Memory B cell (primary cell): ENCODE data around the gene DKK1.
"Not testable (repeated sequence)": the region's sequence is repeated elsewhere in the genome, so short reads cannot be mapped to it uniquely, and the experiment has no call there.

ENCODE experiments used
- ATAC-seq: fragments of 150-1000 bp; cut with Tn5 transposase; 2 replicates; pipeline ENCODE4 v1.10.0; 2021; ENCODE audit warnings: low read depth, mild to moderate bottlenecking, moderate library complexity
- DNase-seq, 2 donors: peaks; one replicate each; pipeline ENCODE4 v3.0.0; 2022; ENCODE audit warnings: low spot score in 2 of 2
- H3K27ac Mint-ChIP-seq: one replicate; pipeline ENCODE4 v1.8.0; 2022; ENCODE audit warnings: mild to moderate bottlenecking, moderate library complexity, mixed read lengths
- H3K27me3 Mint-ChIP-seq: one replicate; pipeline ENCODE4 v1.8.0; 2022; ENCODE audit warnings: mixed read lengths
- H3K36me3 Mint-ChIP-seq: one replicate; pipeline ENCODE4 v1.8.0; 2022; ENCODE audit warnings: mild to moderate bottlenecking, mixed read lengths
- H3K4me1 Mint-ChIP-seq: one replicate; pipeline ENCODE4 v1.8.0; 2022; ENCODE audit warnings: mixed read lengths
- H3K4me3 Mint-ChIP-seq: one replicate; pipeline ENCODE4 v1.8.0; 2022; ENCODE audit warnings: mild to moderate bottlenecking, moderate library complexity, mixed read lengths
- H3K9me3 Mint-ChIP-seq: one replicate; pipeline ENCODE4 v1.8.0; 2022; ENCODE audit warnings: mixed read lengths

The DKK1 gene

DNA sequence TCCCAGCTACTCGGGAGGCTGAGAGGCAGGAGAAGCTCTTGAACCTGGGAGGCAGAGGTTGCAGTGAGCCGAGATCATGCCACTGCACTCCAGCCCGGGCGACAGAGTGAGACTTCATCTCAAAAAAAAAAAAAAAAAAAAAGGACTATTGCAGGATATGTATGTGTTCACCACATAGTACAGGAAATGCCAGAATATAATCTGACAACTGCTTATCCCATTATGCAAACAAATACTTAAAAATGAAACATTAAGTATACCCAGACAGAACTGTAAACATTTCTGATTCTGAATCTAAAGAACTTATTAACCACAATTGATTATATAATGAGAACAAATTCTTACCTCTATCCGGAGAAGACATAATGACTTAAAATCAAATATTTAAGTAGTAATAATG lies 18.7 kb downstream of the DKK1 start:
- H3K36me3 Mint-ChIP-seq: no peaks in the 10 kb centered on the region
- H3K27ac Mint-ChIP-seq: no peak overlapping the region
- H3K9me3 Mint-ChIP-seq: no peaks in the 10 kb centered on the region
- H3K4me3 Mint-ChIP-seq: no peak overlapping the region
- ATAC-seq: no peak
- H3K27me3 Mint-ChIP-seq: no peaks in the 10 kb centered on the region
- no peak for DNase-seq
- H3K4me1 Mint-ChIP-seq: no peaks in the 10 kb centered on the region

GRCh38 chr10:52334595-52334994 lies 20.5 kb downstream of the DKK1 start:
- no peak overlapping the region for H3K27ac Mint-ChIP-seq
- H3K36me3 Mint-ChIP-seq: no peaks in the 10 kb centered on the region
- no peaks in the 10 kb centered on the region for H3K9me3 Mint-ChIP-seq
- H3K27me3 Mint-ChIP-seq: no peaks in the 10 kb centered on the region
- H3K4me3 Mint-ChIP-seq: no peak overlapping the region
- no peaks in the 10 kb centered on the region for H3K4me1 Mint-ChIP-seq
- no peak for DNase-seq
- ATAC-seq: no peak

- Mint-ChIP-seq H3K36me3 (no peaks in the 10 kb centered on the region), H3K4me3 (no peak overlapping the region), H3K27ac (no peak overlapping the region), H3K9me3 (no peaks in the 10 kb centered on the region), H3K27me3 (no peaks in the 10 kb centered on the region), H3K4me1 (no peaks in the 10 kb centered on the region)
- DNase-seq: no peak
- ATAC-seq: no peak
These were observed 21.6 kb downstream of the DKK1 start for GRCh38 chr10:52335665-52336064.

DNA sequence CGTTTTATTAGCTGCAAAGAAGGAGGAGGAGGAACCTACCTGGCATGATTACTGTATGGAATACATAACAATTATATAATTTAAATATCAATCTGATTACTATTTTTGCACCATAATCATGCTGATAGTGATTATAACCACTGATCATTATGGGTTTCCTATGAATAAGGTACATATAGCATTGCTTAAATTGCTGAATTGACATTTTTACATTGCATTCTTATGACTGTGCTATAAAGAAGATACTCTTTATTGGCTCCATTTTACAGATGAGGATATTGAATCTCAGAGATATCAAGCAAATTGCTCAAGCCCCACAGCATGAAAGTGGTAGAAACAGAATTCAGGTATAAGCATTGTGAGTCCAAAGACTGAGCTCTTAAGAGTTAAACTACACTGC lies 23.1 kb downstream of the DKK1 start:
- H3K9me3 Mint-ChIP-seq: no peaks in the 10 kb centered on the region
- DNase-seq: no peak
- H3K27ac Mint-ChIP-seq: no peak overlapping the region
- no peak overlapping the region for H3K4me3 Mint-ChIP-seq
- no peak for ATAC-seq
- H3K36me3 Mint-ChIP-seq: no peaks in the 10 kb centered on the region
- H3K4me1 Mint-ChIP-seq: no peaks in the 10 kb centered on the region
- H3K27me3 Mint-ChIP-seq: no peaks in the 10 kb centered on the region

DNA sequence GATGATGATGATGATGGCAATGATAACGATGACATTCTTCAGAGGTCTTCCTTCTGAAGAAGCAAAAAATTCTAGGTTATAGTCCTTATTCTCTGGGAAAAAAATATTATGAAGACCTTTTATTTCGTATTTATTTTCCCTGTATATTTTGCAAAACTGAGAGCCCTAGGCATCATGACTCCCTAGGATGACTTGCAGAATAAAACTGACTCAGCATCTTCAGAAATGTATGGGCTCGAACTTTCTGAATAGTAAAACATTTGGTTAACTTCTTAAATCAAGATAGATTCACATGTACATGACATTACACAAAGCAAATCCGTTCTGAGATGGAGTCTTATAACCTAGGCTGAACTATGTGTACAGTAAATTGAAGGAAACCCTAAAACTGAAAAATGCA lies 29.4 kb downstream of the DKK1 start:
- no peaks in the 10 kb centered on the region for H3K4me1 Mint-ChIP-seq
- H3K36me3 Mint-ChIP-seq: no peaks in the 10 kb centered on the region
- no peak overlapping the region for H3K27ac Mint-ChIP-seq
- no peak for DNase-seq
- H3K4me3 Mint-ChIP-seq: no peak overlapping the region
- no peaks in the 10 kb centered on the region for H3K27me3 Mint-ChIP-seq
- no peaks in the 10 kb centered on the region for H3K9me3 Mint-ChIP-seq
- no peak for ATAC-seq

DNA sequence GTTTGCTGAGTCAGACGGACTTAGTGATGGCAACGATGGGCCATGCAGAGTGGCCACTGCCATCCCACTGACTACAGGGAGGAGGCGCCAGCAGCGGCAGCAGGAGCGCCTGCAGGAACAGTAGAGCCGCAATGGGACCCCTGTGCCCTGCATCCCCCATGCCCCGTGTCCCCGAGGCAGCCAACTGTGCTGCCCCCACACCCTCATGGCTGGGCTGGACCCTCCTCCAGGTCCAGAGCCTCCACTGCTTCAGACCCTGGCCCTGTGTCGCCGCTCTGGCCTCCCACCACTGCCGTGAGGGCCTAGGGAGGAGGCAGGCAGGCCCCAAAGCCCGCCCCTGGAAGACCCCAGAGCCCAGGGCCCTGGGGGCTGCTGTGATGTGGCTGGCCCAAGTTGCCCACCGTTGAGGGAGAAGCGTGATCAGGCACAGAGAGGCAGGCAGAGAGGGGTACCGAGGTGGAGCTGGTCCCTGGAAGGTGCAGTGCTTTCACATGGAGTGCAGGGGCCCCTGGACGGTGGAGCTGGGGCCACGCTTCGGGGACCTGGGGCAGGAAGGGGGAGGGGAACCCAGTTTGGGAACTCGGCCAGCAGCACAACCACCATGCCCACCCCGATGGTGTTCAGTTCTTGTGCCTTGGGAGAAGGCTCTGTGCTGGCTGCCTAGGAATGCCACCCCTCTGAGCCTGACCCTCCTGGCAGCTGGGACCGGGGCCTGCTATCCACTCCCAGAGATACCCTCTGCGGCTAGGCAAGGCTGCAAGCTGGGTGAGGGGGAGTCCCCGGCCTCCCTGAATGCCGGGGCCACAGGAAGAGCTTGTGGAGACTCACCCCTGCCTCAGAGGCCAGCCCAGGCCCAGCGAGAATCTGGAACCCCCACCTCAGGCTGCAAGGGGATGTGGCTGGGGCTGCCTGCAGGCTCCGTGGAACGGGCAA lies 32.6 kb downstream of the DKK1 start:
- H3K36me3 Mint-ChIP-seq: no peaks in the 10 kb centered on the region
- no peak overlapping the region for H3K27ac Mint-ChIP-seq
- no peaks in the 10 kb centered on the region for H3K9me3 Mint-ChIP-seq
- H3K27me3 Mint-ChIP-seq: no peaks in the 10 kb centered on the region
- ATAC-seq (no peak), DNase-seq (no peak)
- H3K4me3 Mint-ChIP-seq: no peak overlapping the region
- H3K4me1 Mint-ChIP-seq: no peaks in the 10 kb centered on the region

DNA sequence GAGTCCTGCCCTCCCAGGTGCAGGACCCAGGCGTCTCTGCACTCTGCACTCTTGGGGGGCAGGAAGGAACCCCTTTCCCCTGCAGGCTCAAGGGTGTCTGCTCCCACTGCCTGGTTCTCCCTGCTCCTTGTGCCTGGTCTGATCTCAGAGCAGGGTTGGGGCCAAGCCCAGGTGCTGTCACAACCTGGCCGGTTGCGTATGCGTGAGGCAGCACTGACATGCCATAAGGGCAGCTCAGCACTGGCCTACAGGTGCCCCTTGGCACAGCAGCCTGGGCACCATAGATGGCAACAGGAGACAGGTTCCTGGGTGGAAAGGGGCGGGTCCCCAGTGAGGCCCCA lies 33.2 kb downstream of the DKK1 start:
- Mint-ChIP-seq H3K36me3 (no peaks in the 10 kb centered on the region), H3K27ac (no peak overlapping the region), H3K9me3 (no peaks in the 10 kb centered on the region), H3K4me1 (no peaks in the 10 kb centered on the region), H3K4me3 (no peak overlapping the region), H3K27me3 (no peaks in the 10 kb centered on the region)
- ATAC-seq: no peak
- no peak for DNase-seq

GRCh38 chr10:52348037-52348564 lies 34.0 kb downstream of the DKK1 start:
- Mint-ChIP-seq H3K36me3 (no peaks in the 10 kb centered on the region), H3K27me3 (no peaks in the 10 kb centered on the region), H3K27ac (no peak overlapping the region), H3K4me1 (no peaks in the 10 kb centered on the region), H3K4me3 (no peak overlapping the region), H3K9me3 (no peaks in the 10 kb centered on the region)
- DNase-seq (no peak), ATAC-seq (no peak)

DNA sequence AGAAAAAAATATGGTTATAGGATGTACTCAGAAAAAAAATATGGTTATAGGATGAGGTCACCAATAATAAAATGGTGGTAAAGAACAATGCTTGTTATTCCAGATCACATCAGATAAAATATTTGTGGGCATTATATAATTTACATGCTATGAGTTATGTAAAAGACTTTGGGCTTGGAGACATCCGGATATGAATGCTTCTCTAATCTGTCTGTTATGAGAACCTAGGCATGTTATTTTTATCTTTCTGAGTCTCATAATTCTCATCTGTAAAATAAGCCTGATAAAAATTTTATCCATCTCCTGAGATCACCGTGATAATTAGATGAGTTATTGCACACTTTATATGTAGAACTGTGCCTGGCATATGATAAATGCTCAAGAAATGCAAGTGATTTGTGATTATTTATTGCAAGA lies 37.8 kb downstream of the DKK1 start:
- Mint-ChIP-seq H3K4me1 (no peaks in the 10 kb centered on the region), H3K36me3 (no peaks in the 10 kb centered on the region), H3K27me3 (no peaks in the 10 kb centered on the region), H3K9me3 (no peaks in the 10 kb centered on the region), H3K27ac (no peak overlapping the region), H3K4me3 (no peak overlapping the region)
- no peak for DNase-seq
- ATAC-seq: no peak

DNA sequence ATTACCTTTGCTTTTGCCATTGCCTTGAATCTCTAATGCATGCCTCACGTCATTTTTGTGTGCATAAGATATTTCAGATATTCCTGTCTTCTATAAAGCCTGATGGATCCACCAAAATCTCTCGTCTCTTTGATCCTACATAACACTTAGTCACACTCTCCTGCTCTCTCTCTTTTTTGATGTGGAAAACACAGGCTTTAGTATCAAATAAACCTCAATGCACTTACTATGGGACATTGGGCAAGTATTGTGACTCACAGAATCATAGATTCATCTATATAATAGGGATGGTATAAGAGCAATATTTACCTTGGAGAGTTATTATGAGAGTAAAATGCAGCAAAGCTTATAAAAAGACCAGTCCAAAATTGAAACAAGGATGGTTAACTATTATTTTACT lies 39.1 kb downstream of the DKK1 start:
- H3K9me3 Mint-ChIP-seq: no peaks in the 10 kb centered on the region
- no peak overlapping the region for H3K4me3 Mint-ChIP-seq
- H3K27ac Mint-ChIP-seq: no peak overlapping the region
- no peak for ATAC-seq
- DNase-seq: no peak
- H3K27me3 Mint-ChIP-seq: no peaks in the 10 kb centered on the region
- H3K36me3 Mint-ChIP-seq: no peaks in the 10 kb centered on the region
- no peaks in the 10 kb centered on the region for H3K4me1 Mint-ChIP-seq

DNA sequence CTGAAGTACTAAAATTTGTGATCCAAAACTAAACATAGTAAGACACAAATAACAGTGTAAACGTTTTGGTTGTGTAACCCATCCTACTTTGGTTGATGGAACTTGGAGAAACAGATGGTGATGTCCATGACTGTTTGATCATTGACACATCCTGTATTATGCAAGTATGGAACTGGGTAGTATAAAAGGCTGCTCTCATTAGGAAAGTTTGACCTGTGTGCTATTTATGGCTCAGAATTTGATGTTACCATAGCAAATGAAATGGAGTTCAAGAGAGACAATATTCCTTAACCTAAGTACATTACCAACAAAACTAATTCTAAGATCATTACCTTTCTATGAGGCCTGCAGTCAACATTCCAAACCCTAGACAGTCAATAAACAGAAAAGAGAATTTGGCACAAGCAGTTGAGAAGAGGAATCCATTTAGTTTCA lies 39.9 kb downstream of the DKK1 start:
- H3K4me1 Mint-ChIP-seq: no peaks in the 10 kb centered on the region
- no peak for DNase-seq
- H3K27ac Mint-ChIP-seq: no peak overlapping the region

GRCh38 chr10:52357971-52358370 lies 43.9 kb downstream of the DKK1 start:
- no peaks in the 10 kb centered on the region for H3K9me3 Mint-ChIP-seq
- ATAC-seq (no peak), DNase-seq (no peak)
- no peak overlapping the region for H3K27ac Mint-ChIP-seq
- H3K36me3 Mint-ChIP-seq: no peaks in the 10 kb centered on the region
- H3K27me3 Mint-ChIP-seq: no peaks in the 10 kb centered on the region
- H3K4me3 Mint-ChIP-seq: no peak overlapping the region
- H3K4me1 Mint-ChIP-seq: no peaks in the 10 kb centered on the region

More for the DNA sequence above, 39.9 kb downstream of the DKK1 start:
- H3K9me3 Mint-ChIP-seq: no peaks in the 10 kb centered on the region
- no peaks in the 10 kb centered on the region for H3K27me3 Mint-ChIP-seq
- H3K4me3 Mint-ChIP-seq: no peak overlapping the region
- H3K36me3 Mint-ChIP-seq: no peaks in the 10 kb centered on the region
- no peak for ATAC-seq

DNA sequence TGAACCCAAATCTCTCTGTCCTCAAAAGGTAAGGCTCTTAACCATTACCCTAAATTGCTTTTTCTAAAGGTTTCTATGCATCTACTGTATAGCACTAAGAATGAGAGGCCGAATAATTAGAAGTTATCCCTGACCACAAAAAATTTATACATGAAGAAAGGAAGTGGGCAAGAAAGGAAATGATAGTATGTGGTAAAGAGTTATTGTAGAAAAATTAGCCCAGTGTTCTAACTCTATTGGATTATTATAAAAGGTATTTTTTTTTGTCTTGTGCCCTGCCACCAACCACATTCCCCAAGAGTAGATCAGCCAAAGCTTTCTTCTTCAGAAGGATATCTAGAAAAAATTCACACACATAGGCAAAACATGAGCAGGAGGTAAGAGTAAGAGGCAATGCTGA lies 45.4 kb downstream of the DKK1 start:
- peaks cover 2% of the 10 kb centered on the region for H3K9me3 Mint-ChIP-seq
- no peaks in the 10 kb centered on the region for H3K27me3 Mint-ChIP-seq
- H3K27ac Mint-ChIP-seq: no peak overlapping the region
- H3K4me1 Mint-ChIP-seq: no peaks in the 10 kb centered on the region
- no peaks in the 10 kb centered on the region for H3K36me3 Mint-ChIP-seq
- no peak overlapping the region for H3K4me3 Mint-ChIP-seq
- no peak for DNase-seq
- no peak for ATAC-seq

GRCh38 chr10:52365547-52366432 lies 51.7 kb downstream of the DKK1 start:
- not testable (repeated sequence) for H3K4me1 Mint-ChIP-seq, H3K27me3 Mint-ChIP-seq, H3K27ac Mint-ChIP-seq, H3K4me3 Mint-ChIP-seq, H3K36me3 Mint-ChIP-seq, ATAC-seq, DNase-seq, H3K9me3 Mint-ChIP-seq
